Glomerular visceral epithelial cell (primary cell): ENCODE data around the gene AHRR.
A peak's percentile ranks its signal among the peaks of the same experiment; 100 is the strongest.
"Not testable (repeated sequence)": the region's sequence is repeated elsewhere in the genome, so short reads cannot be mapped to it uniquely, and the experiment has no call there.

Experiments
- DNase-seq: peaks from one replicate; pipeline ENCODE4 v3.0.0-alpha.2; 2016; ENCODE audit errors: extremely low spot score

AHRR gene

GRCh38 chr5:458547-459353 is 137.2 kb downstream of the AHRR start:
- peak; percentile 79 for DNase-seq

DNA sequence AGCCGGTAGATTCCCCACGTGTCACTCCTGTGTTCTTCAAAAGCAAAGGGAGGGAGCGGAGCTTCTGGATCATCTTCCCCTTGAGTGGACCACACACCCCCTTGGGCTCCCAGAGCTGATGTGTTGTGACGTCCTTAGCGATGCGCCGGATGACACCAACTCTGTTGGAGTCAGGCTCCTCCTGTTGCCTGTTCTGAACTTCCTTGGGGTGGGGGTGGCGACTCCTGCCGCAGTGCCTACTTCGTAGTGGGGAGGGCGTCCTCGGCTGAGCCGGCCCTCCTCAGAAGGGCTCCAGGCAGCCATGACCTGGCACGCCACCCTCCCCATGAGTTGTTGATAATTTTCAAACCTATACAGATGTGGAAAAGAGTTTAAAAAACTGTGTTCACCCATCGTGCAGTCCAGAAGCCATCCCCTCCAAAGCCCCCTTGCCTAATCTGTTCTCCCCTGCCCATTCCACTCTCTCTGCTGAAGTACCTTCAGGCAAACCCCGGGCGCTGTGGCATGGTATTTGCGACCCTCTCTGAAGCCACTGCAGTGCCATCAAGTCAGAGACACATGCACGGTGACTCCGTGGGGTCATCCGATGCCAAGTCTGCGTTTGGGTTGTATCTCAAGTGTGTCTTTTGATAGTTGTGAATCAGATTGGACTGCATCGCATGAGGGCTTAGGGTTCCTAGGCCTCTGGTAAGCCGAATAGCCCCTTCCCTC is 138.2 kb downstream of the AHRR start:
- DNase-seq = no peak

DNA sequence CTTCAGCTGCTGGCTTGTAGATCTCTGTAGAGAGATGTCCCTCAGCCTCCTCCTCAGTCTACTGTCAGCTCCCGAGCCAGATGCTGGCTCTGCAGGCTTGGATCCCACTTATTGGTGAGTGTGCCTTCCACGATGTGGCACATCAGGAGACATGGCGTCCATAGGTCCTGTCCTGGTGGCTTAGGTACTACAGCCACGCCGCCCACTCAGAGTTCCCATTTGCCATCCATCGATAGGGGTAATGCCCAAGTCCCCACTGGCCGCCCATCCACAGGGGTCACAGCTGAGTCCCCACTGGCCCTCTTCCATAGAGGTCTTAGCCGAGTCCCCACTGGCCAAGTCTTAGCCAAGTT is 138.7 kb downstream of the AHRR start:
- no peak for DNase-seq

DNA sequence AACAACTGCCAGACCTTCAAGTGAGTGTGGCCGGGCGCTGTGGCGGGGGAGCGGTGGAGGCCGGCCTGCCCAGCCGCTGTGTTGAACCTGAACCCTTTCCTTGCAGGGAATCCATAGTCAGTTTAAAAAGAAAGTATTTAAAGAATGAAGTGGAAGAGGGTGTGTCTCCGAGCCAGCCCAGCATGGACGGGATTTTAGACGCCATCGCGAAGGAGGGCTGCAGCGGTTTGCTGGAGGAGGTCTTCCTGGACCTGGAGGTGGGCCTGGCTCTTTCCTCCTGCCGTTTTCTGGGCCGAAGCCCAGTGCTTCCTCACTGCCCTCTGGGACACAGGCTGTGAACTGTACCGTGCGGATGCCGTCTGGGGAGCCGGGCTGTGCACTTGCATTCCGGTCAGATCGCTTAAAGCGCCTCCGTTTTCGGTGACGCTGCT is 140.6 kb downstream of the AHRR start:
- DNase-seq = no peak

GRCh38 chr5:463301-463700 is 141.8 kb downstream of the AHRR start:
- no peak for DNase-seq

GRCh38 chr5:463952-464351 is 142.4 kb downstream of the AHRR start:
- no peak for DNase-seq

GRCh38 chr5:464446-464842 is 142.9 kb downstream of the AHRR start:
- DNase-seq = no peak

- no peak for DNase-seq
These were observed 143.5 kb downstream of the AHRR start for GRCh38 chr5:464843-465590.

DNA sequence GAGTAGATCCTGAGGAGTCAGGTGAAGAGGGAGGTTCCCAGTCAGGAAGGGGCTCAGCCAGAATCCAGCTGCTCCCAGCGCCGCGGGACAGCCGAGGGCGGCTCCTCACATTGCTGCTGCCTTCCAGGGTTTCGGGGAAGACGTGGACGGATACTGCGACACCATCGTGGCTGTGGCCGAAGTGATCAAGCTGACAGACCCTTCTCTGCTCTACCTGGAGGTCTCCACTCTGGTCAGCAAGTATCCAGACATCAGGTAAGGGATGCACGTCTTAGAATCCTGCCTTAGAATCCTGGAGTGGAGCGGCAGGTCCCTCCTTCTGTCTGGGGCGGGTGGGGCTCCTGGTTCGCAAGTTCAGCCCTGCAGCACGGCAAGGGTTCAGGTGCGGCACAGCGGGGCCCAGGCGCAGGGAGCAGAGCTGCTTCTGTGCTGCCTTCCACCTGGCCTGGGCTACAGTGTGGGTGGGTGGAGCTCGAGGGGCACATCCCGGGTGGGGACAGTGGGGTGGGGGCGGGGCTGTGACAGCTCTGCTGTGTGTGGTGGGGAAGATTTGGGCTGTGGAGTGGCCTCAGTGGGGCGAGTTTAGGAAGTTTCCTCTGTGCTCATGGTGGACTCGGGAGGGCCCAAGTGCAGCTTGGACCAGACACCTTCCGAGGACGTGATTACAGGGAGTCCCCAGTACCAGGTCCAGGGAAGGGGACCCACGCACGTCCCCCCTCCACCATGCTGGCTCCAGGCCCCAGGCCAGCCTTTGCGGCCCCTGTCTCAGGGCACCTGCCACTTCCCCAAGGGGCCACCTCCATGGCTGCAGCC is 144.3 kb downstream of the AHRR start:
- no peak for DNase-seq

DNA sequence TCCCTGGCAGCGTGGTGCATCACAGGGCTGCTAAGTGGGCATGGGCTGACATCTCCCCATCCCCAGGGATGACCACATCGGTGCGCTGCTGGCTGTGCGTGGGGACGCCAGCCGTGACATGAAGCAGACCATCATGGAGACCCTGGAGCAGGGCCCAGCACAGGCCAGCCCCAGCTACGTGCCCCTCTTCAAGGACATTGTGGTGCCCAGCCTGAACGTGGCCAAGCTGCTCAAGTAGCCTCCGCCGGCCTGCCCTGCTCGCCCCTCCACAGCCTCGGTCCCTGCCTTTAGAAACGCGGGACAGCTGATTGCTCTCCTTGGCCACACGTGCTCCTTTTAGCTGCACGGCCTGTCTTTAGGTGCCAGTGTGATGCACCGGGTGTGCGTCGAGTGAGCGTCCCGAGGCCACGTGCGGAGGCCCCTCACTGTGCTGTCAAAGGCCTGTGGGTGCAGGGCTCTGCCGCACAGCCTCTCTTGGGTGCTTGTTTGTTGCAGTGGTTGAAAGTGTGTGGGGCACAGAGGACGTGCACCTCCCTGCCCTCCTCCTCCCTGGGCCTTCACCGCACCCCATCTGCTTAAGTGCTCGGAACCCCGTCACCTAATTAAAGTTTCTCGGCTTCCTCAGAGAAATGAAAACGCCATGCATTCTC is 145.3 kb downstream of the AHRR start:
- DNase-seq = no peak

DNA sequence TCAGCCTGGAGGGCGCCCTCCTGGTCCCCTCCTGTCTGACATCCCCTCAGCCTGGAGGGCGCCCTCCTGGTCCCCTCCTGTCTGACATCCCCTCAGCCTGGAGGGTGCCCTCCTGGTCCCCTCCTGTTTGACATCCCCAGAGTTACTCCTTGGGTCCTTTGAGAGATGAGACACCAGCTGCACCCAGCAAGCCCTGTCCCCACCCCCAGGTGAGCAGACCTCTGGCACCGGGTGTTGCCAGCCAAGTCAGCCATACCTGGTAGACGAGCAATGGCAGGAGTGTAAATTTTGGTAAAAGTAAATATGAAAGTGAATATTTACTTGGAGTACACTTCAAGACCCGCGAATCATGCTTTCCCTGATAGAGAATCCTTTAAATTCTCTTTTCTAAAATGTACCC is 146.9 kb downstream of the AHRR start:
- DNase-seq = no peak

- no peak for DNase-seq
These were observed 148.4 kb downstream of the AHRR start for GRCh38 chr5:469752-470483.

GRCh38 chr5:470961-471749 is 149.6 kb downstream of the AHRR start:
- DNase-seq = no peak

DNA sequence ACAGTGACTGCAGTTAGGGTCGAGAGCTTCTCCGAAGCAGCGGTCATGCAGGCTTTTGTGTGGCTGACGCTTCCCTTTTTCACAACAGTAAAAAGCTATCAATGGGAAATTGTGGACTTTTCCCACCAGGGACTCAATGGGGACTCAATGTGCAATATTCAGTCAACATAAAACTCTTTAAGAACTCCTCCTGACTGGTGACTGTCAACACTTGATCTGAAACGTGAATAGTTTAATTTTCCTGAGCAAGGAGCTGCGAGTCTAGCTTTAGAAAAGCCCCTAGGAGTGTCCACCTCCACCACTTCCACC is 150.2 kb downstream of the AHRR start:
- DNase-seq = no peak

DNA sequence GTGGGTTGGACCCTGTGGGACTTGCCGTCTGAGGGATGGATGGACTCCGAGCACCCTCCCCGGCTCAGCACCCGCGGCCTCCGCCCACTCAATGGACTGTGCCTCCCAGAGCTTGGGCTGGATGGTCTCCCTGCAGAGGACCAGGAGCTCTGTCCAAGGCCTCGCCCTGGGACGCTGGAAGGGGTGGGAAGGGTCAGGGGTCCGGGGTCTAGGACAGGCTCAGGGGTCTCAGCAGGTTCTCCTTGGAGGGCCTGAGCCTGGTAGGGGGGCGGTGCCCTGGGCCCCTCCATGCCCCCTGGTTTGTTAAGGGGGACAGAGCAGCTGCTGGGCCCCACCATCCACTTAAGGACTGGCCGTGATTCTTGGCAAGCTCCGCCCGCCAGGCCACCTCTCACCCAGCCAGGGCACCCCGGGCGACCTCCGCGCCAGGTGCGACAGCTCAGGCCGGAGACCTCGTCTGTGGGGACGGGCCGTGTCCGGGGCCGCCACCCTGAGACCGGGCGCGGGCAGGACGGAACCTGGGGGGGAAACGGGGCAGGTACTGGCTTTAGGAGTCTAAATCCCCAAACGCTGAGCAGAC is 150.7 kb downstream of the AHRR start:
- DNase-seq = peak; percentile 36

- peak; percentile 92 for DNase-seq
These were observed 151.4 kb downstream of the AHRR start for GRCh38 chr5:472656-473550.

DNA sequence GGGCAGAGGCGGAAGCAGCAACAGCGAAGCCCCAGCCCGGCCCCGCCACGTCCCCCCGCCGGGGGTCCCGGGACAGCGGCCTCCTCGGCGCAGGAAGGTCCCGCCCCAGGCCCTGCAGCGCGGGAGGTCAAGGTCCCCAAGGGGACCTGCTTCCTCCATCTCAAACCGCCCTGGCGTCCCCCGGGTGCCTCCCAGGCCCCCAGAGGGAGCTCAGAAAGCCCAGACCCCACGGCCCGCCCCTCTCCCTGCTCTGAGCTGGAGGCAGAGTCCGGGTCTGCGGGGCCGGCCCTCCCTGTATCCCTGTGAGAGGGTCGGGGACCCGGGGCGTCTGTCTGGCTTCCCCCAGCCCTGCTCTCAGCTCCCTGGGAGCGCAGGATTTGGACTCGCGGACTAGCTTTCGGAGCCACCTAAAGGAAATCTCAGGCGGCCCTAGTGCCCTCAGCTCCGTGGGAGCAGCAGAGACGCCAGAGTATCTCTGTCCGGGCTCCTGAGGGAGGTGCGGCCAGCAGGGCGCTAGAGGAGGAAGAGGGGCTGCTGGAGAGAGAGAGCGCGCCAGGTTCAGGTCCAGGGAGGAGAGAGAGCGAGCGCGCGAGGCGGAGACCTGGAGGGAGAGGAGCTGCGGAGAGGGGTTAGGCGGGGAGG is 152.2 kb downstream of the AHRR start:
- DNase-seq = peak; percentile 64

DNA sequence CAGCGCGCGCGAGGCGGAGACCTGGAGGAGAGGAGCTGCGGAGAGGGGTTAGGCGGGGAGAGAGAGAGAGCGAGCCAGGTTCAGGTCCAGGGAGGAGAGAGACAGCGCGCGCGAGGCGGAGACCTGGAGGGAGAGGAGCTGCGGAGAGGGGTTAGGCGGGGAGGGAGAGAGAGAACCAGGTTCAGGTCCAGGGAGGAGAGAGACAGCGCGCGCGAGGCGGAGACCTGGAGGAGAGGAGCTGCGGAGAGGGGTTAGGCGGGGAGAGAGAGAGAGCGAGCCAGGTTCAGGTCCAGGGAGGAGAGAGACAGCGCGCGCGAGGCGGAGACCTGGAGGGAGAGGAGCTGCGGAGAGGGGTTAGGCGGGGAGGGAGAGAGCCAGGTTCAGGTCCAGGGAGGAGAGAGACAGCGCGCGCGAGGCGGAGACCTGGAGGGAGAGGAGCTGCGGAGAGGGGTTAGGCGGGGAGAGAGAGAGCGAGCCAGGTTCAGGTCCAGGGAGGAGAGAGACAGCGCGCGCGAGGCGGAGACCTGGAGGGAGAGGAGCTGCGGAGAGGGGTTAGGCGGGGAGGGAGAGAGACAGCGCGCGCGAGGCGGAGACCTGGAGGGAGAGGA is 152.8 kb downstream of the AHRR start:
- DNase-seq = not testable (repeated sequence)
